GM12878 (cell line): ENCODE results near the gene C6orf120. TPM values are rescaled to one million over a fixed set of nuclear protein-coding genes. Genes with fewer than 3 reads are reported as not detected.

ENCODE experiments used
- ATAC-seq: fragments of 200-7000 bp; cut with Tn5 transposase; 3 replicates; pipeline ENCODE4 v1.9.1; 2020; ENCODE audit warnings: mild to moderate bottlenecking, moderate library complexity
- BruUV-seq: library from RNA; stranded (reverse); fragments of 400-500 nt; replicated peaks from 2 replicates; lab custom pipeline; 2021; lab: Mats Ljungman, UMichigan
- CTCF ChIA-PET: fragments of 300-600 bp; sonication (Branson Sonifier 250); formaldehyde crosslinking; extraction: SDS; loops from one replicate; lab custom pipeline; 2021; ENCODE audit warnings: inconsistent platforms; lab: Yijun Ruan, JAX
- POLR2A ChIA-PET: fragments of 350-600 bp; formaldehyde crosslinking; extraction: SDS; loops from one replicate; lab custom pipeline; 2021; ENCODE audit warnings: inconsistent platforms; lab: Charles Lee
- RAD21 ChIA-PET: fragments of 300-600 bp; sonication (Branson Sonifier 250); formaldehyde crosslinking; loops from one replicate; lab custom pipeline; 2023; ENCODE audit warnings: antibody characterized with exemption; ENCODE audit not compliant: unreplicated experiment; lab: Charles Lee
- SMC1A ChIA-PET: fragments of 300-600 bp; sonication (Branson Sonifier 250); formaldehyde crosslinking; loops from one replicate; lab custom pipeline; 2023; ENCODE audit not compliant: unreplicated experiment, uncharacterized antibody; lab: Charles Lee
- DNase-seq: peaks from one replicate; pipeline ENCODE4 v3.0.0-alpha.2; 2011; ENCODE audit warnings: low read depth, low spot score
- FAIRE-seq: peaks from 3 replicates; lab custom pipeline; 2011; peaks lifted over from hg19 to GRCh38; lab: Jason Lieb, UNC
- H2AFZ ChIP-seq: 2 replicates; pipeline ENCODE4 v1.6.0; 2011; ENCODE audit warnings: low read depth, low read length, control low read depth; ENCODE audit not compliant: control insufficient read depth
- H3K27ac ChIP-seq: 2 replicates; pipeline ENCODE4 v1.5.1; 2011; ENCODE audit warnings: control low read depth; ENCODE audit not compliant: control insufficient read depth, insufficient read depth
- H3K27me3 ChIP-seq, 2 experiments: replicated peaks in 1 of 2; 2 replicates each; pipeline versions ENCODE4 v1.6.0 to v1.6.1; 2011; ENCODE audit warnings: low read length in 1 of 2; ENCODE audit not compliant: control insufficient read depth in 2 of 2, insufficient read depth in 2 of 2
- H3K36me3 ChIP-seq, 2 experiments: 2 replicates each; pipeline ENCODE4 v1.5.1; 2011; ENCODE audit warnings: low read length in 1 of 2; ENCODE audit not compliant: control insufficient read depth in 2 of 2, insufficient read depth in 2 of 2
- H3K4me1 ChIP-seq: 2 replicates; pipeline ENCODE4 v1.6.1; 2011; ENCODE audit warnings: mild to moderate bottlenecking, low read length, moderate library complexity, mixed read lengths; ENCODE audit not compliant: control insufficient read depth, insufficient read depth
- H3K4me2 ChIP-seq: 2 replicates; pipeline ENCODE4 v1.6.0; 2011; ENCODE audit warnings: control low read depth; ENCODE audit not compliant: control insufficient read depth, insufficient read depth
- H3K4me3 ChIP-seq: fragments of 200-600 bp; sonication (generic); 2 replicates; pipeline ENCODE4 v1.5.1; 2016
- H3K79me2 ChIP-seq: 2 replicates; pipeline ENCODE4 v1.6.0; 2011; ENCODE audit warnings: low read length; ENCODE audit not compliant: control insufficient read depth, insufficient read depth
- H3K9ac ChIP-seq: 2 replicates; pipeline ENCODE4 v1.8.0; 2011; ENCODE audit warnings: low read length, control low read depth, mixed read lengths; ENCODE audit not compliant: control insufficient read depth, insufficient read depth
- H3K9me3 ChIP-seq: replicated peaks from 3 replicates; pipeline ENCODE4 v1.5.1; 2011; ENCODE audit warnings: mild to moderate bottlenecking, low read length; ENCODE audit not compliant: control insufficient read depth, insufficient read depth
- H4K20me1 ChIP-seq: 2 replicates; pipeline ENCODE4 v1.6.0; 2011; ENCODE audit not compliant: control insufficient read depth, insufficient read depth
- GATAD2B ChIP-seq: fragments of 450-650 bp; conservative IDR thresholded peaks from 2 replicates; pipeline ENCODE4 v1.6.1; 2017; ENCODE audit warnings: low read depth, mild to moderate bottlenecking, moderate library complexity
- MYC ChIP-seq: IDR thresholded peaks from 2 replicates; pipeline ENCODE4 v1.6.1; 2011; ENCODE audit warnings: mild to moderate bottlenecking, low read length, moderate library complexity, inconsistent platforms; ENCODE audit not compliant: insufficient read depth, insufficient replicate concordance, insufficient read length, severe bottlenecking
- NFYB ChIP-seq: IDR thresholded peaks from 2 replicates; pipeline ENCODE4 v1.6.1; 2011; ENCODE audit warnings: low read depth, mild to moderate bottlenecking, low read length, improper control_type of control experiment, moderate library complexity; ENCODE audit not compliant: insufficient read depth
- RAD21 ChIP-seq: IDR thresholded peaks from 2 replicates; pipeline ENCODE4 v1.6.1; 2011; ENCODE audit warnings: mild to moderate bottlenecking, low read depth, low read length, moderate library complexity; ENCODE audit not compliant: insufficient read depth
- RBBP5 ChIP-seq: fragments of 200-600 bp; sonication (generic); conservative IDR thresholded peaks from 2 replicates; pipeline ENCODE4 v1.6.1; 2016
- TCF12 ChIP-seq: IDR thresholded peaks from 2 replicates; pipeline ENCODE4 v1.6.1; 2011; ENCODE audit warnings: low read depth, mild to moderate bottlenecking, low read length
- ZNF274 ChIP-seq: IDR thresholded peaks from one replicate; pipeline ENCODE4 v1.8.0; 2011; ENCODE audit not compliant: insufficient read length, insufficient read depth
- WGBS: methylation state at CpG from one replicate; pipeline ENCODE4 v1.1.6; 2016; ENCODE audit warnings: low lambda C conversion rate; ENCODE audit not compliant: insufficient replicate concordance, insufficient coverage; ENCODE audit errors: missing lambda C conversion rate; 5-methylcytosine and 5-hydroxymethylcytosine counted together
- in situ Hi-C: fragments of 300-500 bp; cut with MboI; formaldehyde crosslinking; loops from 9 replicates; pipeline ENCODE4 v1.14.3; 2018; ENCODE audit warnings: mixed read lengths
- intact Hi-C: fragments of 100-400 bp; cut with micrococcal nuclease; formaldehyde crosslinking; loops from one replicate; pipeline ENCODE4 v1.14.2; 2022; ENCODE audit not compliant: unreplicated experiment
- polyA plus RNA-seq, 11 experiments: library from polyadenylated mRNA; depleted of rRNA in 4 of 11; unstranded in 6 of 11; stranded (reverse) in 5 of 11; fragments of >200 nt; fragmentation: Nextera tagmentation in 4 of 11; fragmentation: Illumina TruSeq in 1 of 11; extraction: Ambion mirVana in 4 of 11; extraction: Trizol in 1 of 11; gene quantifications; 1 replicate in 1 of 11; 2 replicates in 10 of 11; pipeline versions ENCODE4 v1.2.1 to v1.2.3, GENCODE V29; 2011 to 2016; ENCODE audit warnings: inconsistent platforms in 2 of 11, missing spikeins in 2 of 11, low read depth in 1 of 11
- total RNA-seq, 4 experiments: library from RNA; depleted of rRNA in 3 of 4; stranded (reverse); fragments of >200 nt in 3 of 4; fragmentation: Illumina TruSeq in 1 of 4; extraction: Trizol in 1 of 4; gene quantifications; 2 replicates each; pipeline versions ENCODE4 v1.2.1 to v1.2.3, GENCODE V29; 2013 to 2021
- TF ChIP-seq, protein P1 (sequence below): IDR thresholded peaks from 2 replicates; pipeline ENCODE4 v1.6.1; 2012; ENCODE audit warnings: low read depth, low read length, improper control_type of control experiment
- TF ChIP-seq, protein P2 (sequence below): IDR thresholded peaks from 2 replicates; pipeline ENCODE4 v1.6.1; 2012; ENCODE audit warnings: low read length, inconsistent platforms
- TF ChIP-seq, protein P3 (sequence below): fragments of 450-650 bp; formaldehyde crosslinking; IDR thresholded peaks from 2 replicates; pipeline ENCODE4 v1.4.0; 2020; ENCODE audit warnings: mild to moderate bottlenecking, moderate library complexity
- TF ChIP-seq, protein P4 (sequence below): fragments of 450-650 bp; conservative IDR thresholded peaks from 2 replicates; pipeline ENCODE4 v1.6.1; 2017; ENCODE audit warnings: mild to moderate bottlenecking, moderate library complexity

The C6orf120 gene
- total and polyA plus RNA-seq, 10 of the 15 experiments (the other 5 are each of a cell fraction or from before 2014, with no cell fraction given), result 3.6 to 23.9 (median 18.2) TPM

DNA sequence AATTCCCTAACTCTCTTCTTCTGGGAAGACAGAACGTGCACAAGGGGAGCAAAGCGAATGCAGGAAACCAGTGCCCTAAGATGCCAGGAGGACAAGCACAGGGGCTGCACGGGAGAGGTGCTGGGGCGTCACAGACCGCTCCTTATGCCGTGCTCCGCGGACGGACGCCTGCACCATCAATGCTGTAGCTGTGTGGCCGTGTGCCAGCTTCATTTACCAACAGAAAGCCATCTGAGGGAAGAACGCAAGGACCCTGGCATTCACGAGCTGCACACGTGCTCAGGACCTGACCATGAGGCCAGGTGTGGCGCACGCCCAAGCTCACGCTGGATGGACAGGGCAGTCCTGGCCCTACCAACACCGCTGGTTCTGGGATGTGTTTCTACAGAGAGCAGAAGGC, 35.5 kb upstream of the C6orf120 start (continued):
- TF ChIP-seq GATAD2B, result no peak
- TF ChIP-seq, protein P1, sequence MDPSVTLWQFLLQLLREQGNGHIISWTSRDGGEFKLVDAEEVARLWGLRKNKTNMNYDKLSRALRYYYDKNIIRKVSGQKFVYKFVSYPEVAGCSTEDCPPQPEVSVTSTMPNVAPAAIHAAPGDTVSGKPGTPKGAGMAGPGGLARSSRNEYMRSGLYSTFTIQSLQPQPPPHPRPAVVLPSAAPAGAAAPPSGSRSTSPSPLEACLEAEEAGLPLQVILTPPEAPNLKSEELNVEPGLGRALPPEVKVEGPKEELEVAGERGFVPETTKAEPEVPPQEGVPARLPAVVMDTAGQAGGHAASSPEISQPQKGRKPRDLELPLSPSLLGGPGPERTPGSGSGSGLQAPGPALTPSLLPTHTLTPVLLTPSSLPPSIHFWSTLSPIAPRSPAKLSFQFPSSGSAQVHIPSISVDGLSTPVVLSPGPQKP, result no peak
- TF ChIP-seq ZNF274, result no peak
- TF ChIP-seq NFYB, result no peak
- no peak for TF ChIP-seq TCF12
- TF ChIP-seq MYC, result no peak

DNA sequence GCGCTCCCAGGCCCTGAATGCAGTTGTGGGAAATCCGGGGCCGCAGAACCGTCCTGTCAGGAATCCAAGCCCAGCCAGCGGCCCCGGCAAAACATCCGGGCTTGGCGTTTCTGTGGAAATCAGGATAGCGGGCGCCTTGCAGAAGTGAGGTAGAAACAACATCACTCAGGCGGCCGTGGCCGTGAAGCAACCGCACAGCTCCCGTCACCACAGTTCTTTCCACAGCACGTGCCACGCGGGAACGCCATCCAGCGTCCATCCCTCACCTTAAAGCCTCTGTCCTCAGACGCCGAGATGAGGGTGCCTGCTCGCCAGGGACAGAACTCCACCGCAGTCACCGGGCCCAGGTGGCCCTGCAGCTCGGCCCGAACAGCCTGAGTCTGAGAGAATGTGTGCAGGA, 34.2 kb upstream of the C6orf120 start:
- DNase-seq (no peak), ATAC-seq (no peak), FAIRE-seq (no peak)
- Histone ChIP-seq H3K79me2 (no peaks in the 10 kb centered on the region), H3K9ac (no peak overlapping the region), H3K9me3 (no peaks in the 10 kb centered on the region), H3K36me3 (peaks cover 3 to 9% of the 10 kb centered on the region in 2 experiments), H3K4me3 (no peak overlapping the region), H4K20me1 (no peaks in the 10 kb centered on the region), H3K27me3 (no peaks in the 10 kb centered on the region), H2AFZ (no peak overlapping the region), H3K4me2 (no peak overlapping the region), H3K27ac (no peak overlapping the region), H3K4me1 (no peaks in the 10 kb centered on the region)
- BruUV-seq, result no TSS peak
- CTCF ChIA-PET, result no interaction called here
- SMC1A ChIA-PET, result no interaction called here
- POLR2A ChIA-PET, result no interaction called here
- in situ Hi-C loops, result no loop called here
- WGBS, result over 99% methylated on average over 23 of the region's 27 CpGs
- RAD21 ChIA-PET, result no interaction called here
- intact Hi-C loops, result no loop called here
- TF ChIP-seq, protein P2, sequence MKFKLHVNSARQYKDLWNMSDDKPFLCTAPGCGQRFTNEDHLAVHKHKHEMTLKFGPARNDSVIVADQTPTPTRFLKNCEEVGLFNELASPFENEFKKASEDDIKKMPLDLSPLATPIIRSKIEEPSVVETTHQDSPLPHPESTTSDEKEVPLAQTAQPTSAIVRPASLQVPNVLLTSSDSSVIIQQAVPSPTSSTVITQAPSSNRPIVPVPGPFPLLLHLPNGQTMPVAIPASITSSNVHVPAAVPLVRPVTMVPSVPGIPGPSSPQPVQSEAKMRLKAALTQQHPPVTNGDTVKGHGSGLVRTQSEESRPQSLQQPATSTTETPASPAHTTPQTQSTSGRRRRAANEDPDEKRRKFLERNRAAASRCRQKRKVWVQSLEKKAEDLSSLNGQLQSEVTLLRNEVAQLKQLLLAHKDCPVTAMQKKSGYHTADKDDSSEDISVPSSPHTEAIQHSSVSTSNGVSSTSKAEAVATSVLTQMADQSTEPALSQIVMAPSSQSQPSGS, result no peak
- TF ChIP-seq, protein P3, sequence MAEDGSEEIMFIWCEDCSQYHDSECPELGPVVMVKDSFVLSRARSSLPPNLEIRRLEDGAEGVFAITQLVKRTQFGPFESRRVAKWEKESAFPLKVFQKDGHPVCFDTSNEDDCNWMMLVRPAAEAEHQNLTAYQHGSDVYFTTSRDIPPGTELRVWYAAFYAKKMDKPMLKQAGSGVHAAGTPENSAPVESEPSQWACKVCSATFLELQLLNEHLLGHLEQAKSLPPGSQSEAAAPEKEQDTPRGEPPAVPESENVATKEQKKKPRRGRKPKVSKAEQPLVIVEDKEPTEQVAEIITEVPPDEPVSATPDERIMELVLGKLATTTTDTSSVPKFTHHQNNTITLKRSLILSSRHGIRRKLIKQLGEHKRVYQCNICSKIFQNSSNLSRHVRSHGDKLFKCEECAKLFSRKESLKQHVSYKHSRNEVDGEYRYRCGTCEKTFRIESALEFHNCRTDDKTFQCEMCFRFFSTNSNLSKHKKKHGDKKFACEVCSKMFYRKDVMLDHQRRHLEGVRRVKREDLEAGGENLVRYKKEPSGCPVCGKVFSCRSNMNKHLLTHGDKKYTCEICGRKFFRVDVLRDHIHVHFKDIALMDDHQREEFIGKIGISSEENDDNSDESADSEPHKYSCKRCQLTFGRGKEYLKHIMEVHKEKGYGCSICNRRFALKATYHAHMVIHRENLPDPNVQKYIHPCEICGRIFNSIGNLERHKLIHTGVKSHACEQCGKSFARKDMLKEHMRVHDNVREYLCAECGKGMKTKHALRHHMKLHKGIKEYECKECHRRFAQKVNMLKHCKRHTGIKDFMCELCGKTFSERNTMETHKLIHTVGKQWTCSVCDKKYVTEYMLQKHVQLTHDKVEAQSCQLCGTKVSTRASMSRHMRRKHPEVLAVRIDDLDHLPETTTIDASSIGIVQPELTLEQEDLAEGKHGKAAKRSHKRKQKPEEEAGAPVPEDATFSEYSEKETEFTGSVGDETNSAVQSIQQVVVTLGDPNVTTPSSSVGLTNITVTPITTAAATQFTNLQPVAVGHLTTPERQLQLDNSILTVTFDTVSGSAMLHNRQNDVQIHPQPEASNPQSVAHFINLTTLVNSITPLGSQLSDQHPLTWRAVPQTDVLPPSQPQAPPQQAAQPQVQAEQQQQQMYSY (CRISPR knock-in tag), result no peak
- TF ChIP-seq RBBP5, result no peak
- TF ChIP-seq, protein P4, sequence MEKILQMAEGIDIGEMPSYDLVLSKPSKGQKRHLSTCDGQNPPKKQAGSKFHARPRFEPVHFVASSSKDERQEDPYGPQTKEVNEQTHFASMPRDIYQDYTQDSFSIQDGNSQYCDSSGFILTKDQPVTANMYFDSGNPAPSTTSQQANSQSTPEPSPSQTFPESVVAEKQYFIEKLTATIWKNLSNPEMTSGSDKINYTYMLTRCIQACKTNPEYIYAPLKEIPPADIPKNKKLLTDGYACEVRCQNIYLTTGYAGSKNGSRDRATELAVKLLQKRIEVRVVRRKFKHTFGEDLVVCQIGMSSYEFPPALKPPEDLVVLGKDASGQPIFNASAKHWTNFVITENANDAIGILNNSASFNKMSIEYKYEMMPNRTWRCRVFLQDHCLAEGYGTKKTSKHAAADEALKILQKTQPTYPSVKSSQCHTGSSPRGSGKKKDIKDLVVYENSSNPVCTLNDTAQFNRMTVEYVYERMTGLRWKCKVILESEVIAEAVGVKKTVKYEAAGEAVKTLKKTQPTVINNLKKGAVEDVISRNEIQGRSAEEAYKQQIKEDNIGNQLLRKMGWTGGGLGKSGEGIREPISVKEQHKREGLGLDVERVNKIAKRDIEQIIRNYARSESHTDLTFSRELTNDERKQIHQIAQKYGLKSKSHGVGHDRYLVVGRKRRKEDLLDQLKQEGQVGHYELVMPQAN, result no peak
- TF ChIP-seq RAD21, result no peak
